GM21360 (cell line): ENCODE data around the gene EGFLAM.

Experiments
- ATAC-seq: cut with Tn5 transposase; IDR thresholded peaks from one replicate; pipeline ENCODE4 v1.9.1; 2021; ENCODE audit warnings: mild to moderate bottlenecking, moderate library complexity; ENCODE audit not compliant: unreplicated experiment

EGFLAM gene

DNA sequence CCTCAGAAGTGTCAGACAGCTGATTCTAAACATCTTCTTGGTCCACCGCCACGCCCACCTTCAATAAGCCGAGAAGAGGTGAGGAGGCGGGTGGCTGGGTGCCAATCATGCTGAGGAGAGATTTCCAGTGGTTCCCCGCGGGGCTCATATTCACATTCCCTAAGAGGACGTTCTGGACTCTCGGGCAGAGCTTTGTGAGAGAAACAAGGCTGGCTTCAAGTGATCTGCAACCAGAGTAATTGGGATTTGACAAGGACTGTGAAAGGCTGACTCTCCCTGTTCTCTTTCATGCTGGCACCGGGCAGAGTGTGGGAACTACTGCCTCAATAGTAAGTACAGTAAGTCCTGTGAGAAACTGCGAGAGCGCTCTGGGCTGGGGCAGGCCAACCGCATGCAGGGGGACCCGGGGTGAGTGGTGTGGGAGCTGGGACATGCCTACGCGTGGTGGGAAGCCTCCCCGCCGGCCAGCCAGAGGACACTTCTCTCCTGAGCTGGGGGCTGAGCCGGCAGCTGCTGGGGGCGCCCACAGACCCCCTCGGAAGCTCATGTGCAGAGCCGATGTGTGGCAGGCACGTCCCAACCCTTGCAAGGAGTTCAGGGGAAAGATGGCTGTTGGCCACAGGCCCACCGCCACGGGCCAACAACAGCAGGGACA, 187.1 kb downstream of the EGFLAM start:
- no peak for ATAC-seq

DNA sequence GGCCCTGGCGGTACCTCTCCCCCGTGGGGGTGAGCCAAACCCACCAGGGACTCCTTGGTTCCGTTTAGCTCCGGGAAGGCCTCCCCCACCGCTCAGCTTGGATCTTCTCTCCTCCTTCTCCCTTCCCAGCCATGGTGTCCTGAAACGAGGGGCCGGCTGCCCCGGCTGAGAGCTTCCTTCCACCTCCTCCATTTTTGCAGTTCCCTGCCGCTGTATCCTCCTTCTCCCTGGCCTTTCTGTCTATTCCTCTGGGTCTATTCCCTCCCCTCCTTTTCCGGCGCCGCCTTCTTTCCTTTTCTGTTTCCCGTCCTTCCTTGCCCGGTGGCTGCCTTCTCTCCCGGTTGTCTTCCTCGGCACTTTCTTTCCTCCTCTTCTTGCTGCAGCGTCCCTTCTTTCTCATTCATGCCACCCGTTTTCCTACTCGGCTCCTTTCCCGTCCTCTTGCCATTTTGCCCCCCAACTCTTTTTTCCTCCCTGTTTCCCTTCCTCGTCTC, 187.7 kb downstream of the EGFLAM start:
- ATAC-seq, result no peak

- ATAC-seq, result no peak
These were observed 188.7 kb downstream of the EGFLAM start for GRCh38 chr5:38447056-38447455.

- ATAC-seq, result no peak
These were observed 189.4 kb downstream of the EGFLAM start for GRCh38 chr5:38447786-38448185.

DNA sequence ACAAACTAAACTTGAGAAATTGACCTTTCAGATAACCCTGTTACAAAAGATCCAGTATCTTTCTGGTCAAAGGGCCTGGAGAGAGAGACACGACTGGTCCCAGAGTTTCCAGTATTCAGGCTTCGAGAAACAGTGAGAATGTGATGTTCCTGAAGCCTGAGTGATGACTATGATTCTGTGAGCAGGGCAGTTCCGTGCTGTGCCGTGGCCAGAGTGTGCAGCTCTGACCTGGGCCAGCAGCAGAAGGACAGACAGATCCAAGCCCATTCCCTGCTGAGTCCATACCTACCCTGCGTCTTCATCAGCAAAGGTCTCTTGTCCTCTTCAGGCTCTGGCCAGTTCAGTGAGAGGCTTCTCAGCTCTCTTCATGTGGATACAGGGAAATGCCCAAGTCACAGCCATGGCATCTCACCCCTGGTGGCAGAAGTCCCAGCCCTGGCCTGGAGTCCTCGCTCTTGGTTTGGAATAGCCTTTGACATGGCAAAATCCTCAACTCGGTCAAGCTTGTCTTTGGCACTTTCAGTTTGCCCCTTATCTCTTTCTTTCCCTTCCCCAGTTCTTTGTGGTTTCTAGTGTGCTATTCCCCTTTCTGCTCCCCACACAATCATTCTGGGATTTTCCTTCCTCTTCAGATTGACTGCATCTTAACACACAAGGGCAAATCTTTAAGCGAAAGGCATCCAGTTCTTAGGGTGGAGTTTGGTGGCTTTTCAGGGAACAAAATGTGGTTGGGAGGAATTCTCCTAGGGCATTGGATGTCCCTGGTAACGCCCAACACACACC, 190.4 kb downstream of the EGFLAM start:
- no peak for ATAC-seq

DNA sequence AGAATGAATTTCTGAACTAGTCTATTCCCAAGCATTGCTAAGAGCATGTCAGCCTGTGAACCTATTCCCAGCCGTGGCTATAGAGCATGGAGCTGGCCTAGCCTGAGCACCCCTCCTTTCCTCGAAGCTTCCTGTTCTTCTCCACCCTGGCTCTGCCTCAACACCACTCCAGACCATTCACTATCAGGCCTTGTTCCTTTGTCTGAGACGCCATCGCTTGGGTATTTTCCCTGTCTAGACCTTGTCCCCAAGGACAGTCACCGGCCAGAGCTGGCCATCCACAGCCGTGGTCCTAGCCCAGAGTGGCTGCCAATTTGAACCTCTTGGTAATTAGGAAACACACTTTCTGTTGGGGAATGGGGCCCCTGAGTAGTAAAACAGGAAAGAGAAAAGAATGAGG, 192.3 kb downstream of the EGFLAM start:
- ATAC-seq, result no peak

GRCh38 chr5:38451074-38451725, 192.8 kb downstream of the EGFLAM start:
- ATAC-seq, result no peak

DNA sequence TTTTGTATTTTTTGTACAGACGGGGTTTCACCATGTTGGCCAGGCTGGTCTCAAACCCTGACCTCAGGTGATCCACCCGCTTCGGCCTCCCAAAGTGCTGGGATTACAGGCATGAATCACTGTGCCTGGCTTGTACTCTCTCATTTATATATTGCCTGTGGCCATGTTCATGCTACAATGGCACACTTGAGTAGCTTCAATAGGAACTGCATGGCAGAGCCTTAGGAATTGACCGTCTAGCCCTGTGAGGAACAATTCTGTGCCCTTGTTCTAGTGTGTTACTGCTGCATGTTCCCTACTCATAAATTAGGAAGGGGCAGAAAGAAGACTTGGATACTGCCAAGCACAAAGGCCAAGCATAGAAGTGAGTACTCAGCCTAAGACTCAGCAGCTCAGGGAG, 193.8 kb downstream of the EGFLAM start:
- ATAC-seq, result no peak

DNA sequence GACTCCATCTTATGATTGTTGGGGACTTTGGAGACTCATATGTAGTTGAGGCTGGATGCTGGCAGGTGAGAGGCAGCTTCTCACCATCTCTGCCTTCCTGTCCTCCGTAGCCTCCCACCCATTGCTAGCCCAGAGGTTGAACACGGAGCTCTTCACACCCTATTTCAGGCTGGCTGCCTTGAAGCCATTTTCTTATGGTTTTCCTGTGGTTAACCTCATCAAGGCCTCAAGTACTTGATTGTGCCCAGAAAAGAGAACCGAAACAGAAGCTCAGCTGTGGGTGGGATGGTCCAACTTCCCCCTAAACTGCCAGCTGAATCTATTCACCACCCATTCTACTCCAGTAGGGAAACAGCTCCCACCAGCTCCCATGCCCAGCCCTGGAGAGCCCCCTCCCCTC, 195.1 kb downstream of the EGFLAM start:
- ATAC-seq, result peak; percentile 100

DNA sequence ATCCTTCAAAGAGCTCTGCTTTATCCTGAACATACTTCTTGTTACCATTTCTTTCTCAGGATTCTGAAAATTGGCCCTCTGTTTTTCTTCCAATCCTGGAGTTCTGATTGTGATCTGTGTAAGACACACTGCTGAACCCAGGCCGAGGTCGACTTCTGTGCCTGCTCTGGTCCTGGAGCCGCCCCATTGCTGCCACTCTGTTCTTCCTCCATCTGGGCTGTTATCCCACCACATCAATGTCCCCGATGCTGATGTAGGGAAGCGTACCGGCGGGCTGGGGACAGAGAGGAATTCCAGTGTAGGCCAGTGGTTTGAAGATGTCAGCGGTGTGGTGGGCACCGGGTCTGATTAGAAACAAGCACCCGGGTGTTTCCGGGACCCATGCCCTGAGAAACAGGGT, 195.6 kb downstream of the EGFLAM start:
- ATAC-seq, result no peak

DNA sequence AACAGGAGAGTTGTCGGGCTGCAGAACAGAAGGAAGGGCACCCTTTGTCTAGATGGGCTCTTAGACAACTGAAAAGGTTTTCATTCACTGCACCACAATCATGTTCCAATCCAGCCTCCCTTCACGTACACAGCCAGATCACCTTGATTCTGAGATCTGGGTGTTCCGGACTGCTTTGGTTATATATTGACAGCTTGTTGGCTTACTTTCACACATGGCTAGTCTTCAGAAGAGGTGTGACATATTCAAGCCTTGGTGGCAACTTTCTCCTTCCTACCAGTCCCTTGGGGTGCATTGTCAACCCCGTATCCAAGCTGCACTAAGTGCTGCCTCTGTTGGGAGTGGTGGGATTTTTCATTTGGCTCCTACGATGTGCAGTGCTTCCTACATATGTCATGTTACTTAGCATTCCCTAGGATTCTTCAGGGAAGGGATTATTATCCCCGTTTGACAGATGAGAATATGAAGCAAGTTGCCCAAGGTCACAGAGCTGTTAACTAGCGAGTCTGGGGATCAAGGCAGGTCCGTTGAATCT, 197.5 kb downstream of the EGFLAM start:
- no peak for ATAC-seq

GRCh38 chr5:38456657-38457399, 198.5 kb downstream of the EGFLAM start:
- no peak for ATAC-seq

GRCh38 chr5:38458174-38458573, 199.8 kb downstream of the EGFLAM start:
- no peak for ATAC-seq

GRCh38 chr5:38462976-38463633, 204.7 kb downstream of the EGFLAM start:
- ATAC-seq, result no peak

- ATAC-seq, result no peak
These were observed 205.5 kb downstream of the EGFLAM start for GRCh38 chr5:38463634-38464521.

GRCh38 chr5:38465061-38465460, 206.7 kb downstream of the EGFLAM start:
- no peak for ATAC-seq

DNA sequence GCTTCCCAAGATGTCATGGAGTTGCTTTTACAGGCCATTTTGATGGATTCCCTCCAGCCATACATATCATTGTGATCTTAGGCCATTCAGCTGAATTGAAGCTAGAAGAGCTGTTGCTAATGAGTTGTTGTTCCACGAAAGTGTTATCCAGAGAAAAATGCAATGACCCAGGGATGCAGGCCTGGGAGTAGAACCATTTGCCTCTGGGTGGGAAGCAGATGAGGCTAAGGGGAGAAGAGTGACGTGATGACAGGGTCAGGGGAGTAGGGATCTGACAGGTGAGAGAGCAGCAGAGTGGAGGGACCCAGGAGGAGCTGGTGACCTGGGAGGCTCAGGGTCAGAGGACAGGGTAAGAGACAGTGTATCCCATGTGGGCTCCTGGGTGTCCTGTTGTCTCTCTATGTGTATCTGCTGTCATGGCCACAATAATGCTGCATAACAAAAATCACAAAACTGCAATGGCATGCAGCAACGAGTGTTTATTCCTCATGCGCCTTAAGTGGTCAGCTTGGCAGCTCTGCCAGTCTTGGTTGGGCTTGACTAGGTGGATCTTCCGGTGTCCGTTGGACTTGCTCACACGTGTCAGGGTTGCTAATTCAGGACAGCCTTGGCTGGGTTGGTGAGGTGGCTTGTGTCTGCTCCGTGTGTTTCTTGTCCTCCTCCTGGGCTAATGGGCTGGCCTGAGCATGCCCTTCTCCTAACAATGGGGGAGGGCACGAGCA, 207.5 kb downstream of the EGFLAM start:
- ATAC-seq, result no peak

DNA sequence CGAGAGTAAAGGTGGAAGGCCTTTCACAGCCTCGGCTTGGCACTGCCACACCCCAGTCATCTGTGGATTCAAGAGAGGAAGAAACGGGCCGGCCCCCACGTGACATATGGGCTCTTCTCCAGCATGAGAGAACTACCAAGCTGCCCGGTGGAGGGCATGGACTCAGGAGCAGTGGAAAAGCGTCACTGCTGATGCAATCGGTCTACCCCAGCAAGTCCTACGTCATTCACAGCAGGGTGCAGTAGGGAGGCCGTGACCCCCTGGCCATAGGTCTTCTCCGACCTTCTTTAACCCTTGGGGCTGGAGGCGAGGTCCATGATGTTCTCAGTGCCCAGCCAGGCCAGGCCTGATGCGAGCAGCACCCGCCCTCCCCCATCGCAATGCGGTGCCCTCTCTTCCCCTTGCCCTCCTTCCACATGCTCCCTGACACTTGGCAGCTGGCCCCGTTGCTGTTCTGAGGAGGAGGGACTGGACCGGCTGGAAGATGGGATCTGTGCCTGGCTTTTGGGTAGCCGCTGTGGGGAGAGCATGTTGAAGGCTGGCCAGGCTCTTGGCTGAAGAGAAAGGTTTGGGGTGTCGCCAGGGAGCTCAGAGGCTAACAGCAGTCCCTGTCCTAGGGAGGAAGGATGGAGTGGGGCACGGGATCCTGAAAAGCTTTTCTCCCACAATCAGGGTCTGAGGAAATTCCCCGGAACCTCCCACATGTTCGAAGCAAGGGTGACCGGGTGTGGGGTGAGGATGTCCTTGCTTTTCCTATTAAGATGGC, 208.2 kb downstream of the EGFLAM start:
- no peak for ATAC-seq
